Suprapubic skin (tissue), 4 donors: Measurements from ENCODE around the gene ANKRD13B. TPM values are rescaled to one million over a fixed set of nuclear protein-coding genes. Genes with fewer than 3 reads are reported as not detected.

Experiments
- DNase-seq, 2 donors: peaks; one replicate each; pipeline ENCODE4 v3.0.0-alpha.2; 2019; ENCODE audit warnings: low spot score in 2 of 2
- H3K27ac ChIP-seq: fragments of 200-600 bp; sonication (generic); one replicate; pipeline ENCODE4 v1.5.1; 2019
- H3K27me3 ChIP-seq: fragments of 200-600 bp; sonication (generic); one replicate; pipeline ENCODE4 v1.5.1; 2019
- H3K36me3 ChIP-seq: fragments of 200-600 bp; sonication (generic); one replicate; pipeline ENCODE4 v1.5.1; 2019
- H3K4me1 ChIP-seq: fragments of 200-600 bp; sonication (generic); one replicate; pipeline ENCODE4 v1.5.1; 2019
- H3K4me3 ChIP-seq: fragments of 200-600 bp; sonication (generic); one replicate; pipeline ENCODE4 v1.5.1; 2019; ENCODE audit warnings: mild to moderate bottlenecking
- H3K9me3 ChIP-seq: fragments of 200-600 bp; sonication (generic); one replicate; pipeline ENCODE4 v1.5.1; 2019
- EP300 ChIP-seq: sonication (generic); formaldehyde crosslinking; IDR thresholded peaks from one replicate; pipeline ENCODE4 v1.6.1; 2017; ENCODE audit warnings: antibody characterized with exemption
- POLR2A ChIP-seq, 2 donors: fragments of 450-650 bp; IDR thresholded peaks; one replicate each; pipeline ENCODE4 v1.6.1; 2017; ENCODE audit warnings: antibody characterized with exemption in 2 of 2, mild to moderate bottlenecking in 2 of 2, moderate library complexity in 2 of 2
- POLR2AphosphoS5 ChIP-seq, 3 donors: sonication (generic); formaldehyde crosslinking; IDR thresholded peaks; one replicate each; pipeline ENCODE4 v1.6.1; 2017; ENCODE audit warnings: antibody characterized with exemption in 3 of 3
- WGBS: methylation state at CpG from one replicate; pipeline ENCODE4 v1.1.5; 2018; 5-methylcytosine and 5-hydroxymethylcytosine counted together
- total RNA-seq, 4 donors: library from RNA; depleted of rRNA; stranded (reverse); fragments of >200 nt; gene quantifications; one replicate each; pipeline ENCODE4 v1.1.0, GENCODE V29; 2016
- TF ChIP-seq, protein P1 (sequence below), 2 donors: fragments of 200-600 bp in 1 of 2; fragments of 450-650 bp in 1 of 2; sonication (generic) in 1 of 2; IDR thresholded peaks; one replicate each; pipeline ENCODE4 v1.5.1; 2016 to 2019; ENCODE audit warnings: antibody characterized with exemption in 2 of 2, mild to moderate bottlenecking in 1 of 2, moderate library complexity in 1 of 2

ANKRD13B gene
- total RNA-seq, 4 donors from 2014 or later: 9.0 to 16.5 (median 10.8) TPM

GRCh38 chr17:29570521-29570920, 22.4 kb upstream of the ANKRD13B start:
- Histone ChIP-seq H3K36me3 (peaks cover 20% of the 10 kb centered on the region), H3K27me3 (no peaks in the 10 kb centered on the region), H3K9me3 (no peaks in the 10 kb centered on the region), H3K4me3 (no peak overlapping the region), H3K4me1 (peaks cover 66% of the 10 kb centered on the region), H3K27ac (no peak overlapping the region)
- TF ChIP-seq POLR2A (IDR thresholded peaks at IDR 0.05) (no peak), POLR2AphosphoS5 (IDR thresholded peaks at IDR 0.05) (no peak), EP300 (no peak)
- TF ChIP-seq, protein P1, sequence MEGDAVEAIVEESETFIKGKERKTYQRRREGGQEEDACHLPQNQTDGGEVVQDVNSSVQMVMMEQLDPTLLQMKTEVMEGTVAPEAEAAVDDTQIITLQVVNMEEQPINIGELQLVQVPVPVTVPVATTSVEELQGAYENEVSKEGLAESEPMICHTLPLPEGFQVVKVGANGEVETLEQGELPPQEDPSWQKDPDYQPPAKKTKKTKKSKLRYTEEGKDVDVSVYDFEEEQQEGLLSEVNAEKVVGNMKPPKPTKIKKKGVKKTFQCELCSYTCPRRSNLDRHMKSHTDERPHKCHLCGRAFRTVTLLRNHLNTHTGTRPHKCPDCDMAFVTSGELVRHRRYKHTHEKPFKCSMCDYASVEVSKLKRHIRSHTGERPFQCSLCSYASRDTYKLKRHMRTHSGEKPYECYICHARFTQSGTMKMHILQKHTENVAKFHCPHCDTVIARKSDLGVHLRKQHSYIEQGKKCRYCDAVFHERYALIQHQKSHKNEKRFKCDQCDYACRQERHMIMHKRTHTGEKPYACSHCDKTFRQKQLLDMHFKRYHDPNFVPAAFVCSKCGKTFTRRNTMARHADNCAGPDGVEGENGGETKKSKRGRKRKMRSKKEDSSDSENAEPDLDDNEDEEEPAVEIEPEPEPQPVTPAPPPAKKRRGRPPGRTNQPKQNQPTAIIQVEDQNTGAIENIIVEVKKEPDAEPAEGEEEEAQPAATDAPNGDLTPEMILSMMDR (IDR thresholded peaks at IDR 0.05): no peak
- peak; percentile 55 to 77 for DNase-seq
- 53% methylated on average over 7 of the region's 7 CpGs for WGBS

DNA sequence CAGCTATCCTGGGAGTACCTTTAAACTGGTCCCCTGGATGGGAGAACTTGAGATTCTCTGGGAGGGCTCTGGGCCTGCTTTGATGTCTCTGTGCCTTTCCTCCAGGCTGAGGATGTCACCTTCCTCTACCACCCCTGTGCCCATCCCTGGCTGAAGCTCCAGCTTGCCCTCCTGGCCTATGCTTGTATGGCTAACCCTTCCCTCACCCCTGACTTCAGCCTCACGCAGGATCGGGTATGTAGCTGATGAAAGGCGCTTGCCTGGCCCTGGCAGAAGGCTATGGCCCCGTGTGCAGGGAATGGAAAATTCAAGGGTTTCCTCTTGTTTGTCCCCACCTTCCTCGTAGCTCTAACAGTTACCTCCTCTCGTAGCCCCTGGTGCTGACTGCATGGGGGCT, 21.4 kb upstream of the ANKRD13B start:
- H3K36me3 ChIP-seq: peaks cover 30% of the 10 kb centered on the region
- H3K4me1 ChIP-seq: peaks cover 56% of the 10 kb centered on the region
- no peak overlapping the region for H3K4me3 ChIP-seq
- no peaks in the 10 kb centered on the region for H3K9me3 ChIP-seq
- 91% methylated on average over 6 of the region's 6 CpGs for WGBS
- DNase-seq: peak; percentile 56 to 58
- no peak overlapping the region for H3K27ac ChIP-seq
- no peaks in the 10 kb centered on the region for H3K27me3 ChIP-seq
- TF ChIP-seq, protein P1 (IDR thresholded peaks at IDR 0.05): no peak
- no peak for TF ChIP-seq EP300
- no peak for TF ChIP-seq POLR2A (IDR thresholded peaks at IDR 0.05)
- TF ChIP-seq POLR2AphosphoS5 (IDR thresholded peaks at IDR 0.05): no peak

DNA sequence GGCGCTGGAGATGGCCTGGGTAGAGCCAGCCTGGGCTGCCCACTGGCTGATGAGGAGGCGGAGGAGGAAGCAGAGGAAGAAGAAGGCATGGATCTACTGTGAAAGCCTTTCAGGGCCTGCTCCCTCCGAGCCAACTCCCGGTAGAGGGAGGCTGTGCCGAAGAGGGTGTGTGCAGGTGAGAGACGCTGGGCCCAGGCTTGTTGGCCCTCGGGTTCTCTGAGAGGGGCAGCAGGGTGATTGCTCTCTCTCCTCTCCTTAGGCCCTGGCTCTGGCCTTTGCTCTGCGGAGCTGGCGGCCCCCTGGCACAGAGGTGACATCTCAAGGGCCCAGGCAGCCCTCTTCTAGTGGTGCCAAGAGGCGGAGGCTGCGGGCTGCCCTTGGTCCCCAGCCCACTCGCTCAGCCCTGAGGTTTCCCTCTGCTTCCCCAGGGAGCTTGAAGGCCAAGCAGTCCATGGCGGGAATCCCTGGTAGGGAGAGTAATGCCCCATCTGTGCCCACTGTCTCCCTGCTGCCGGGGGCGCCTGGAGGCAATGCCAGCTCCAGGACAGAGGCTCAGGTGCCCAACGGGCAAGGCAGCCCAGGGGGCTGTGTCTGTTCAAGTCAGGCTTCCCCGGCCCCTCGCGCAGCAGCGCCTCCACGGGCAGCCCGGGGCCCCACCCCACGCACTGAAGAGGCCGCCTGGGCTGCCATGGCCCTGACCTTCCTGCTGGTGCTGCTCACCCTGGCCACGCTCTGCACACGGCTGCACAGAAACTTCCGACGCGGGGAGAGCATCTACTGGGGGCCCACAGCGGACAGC, 20.9 kb upstream of the ANKRD13B start:
- H3K27ac ChIP-seq: no peak overlapping the region
- peaks cover 52% of the 10 kb centered on the region for H3K4me1 ChIP-seq
- no peaks in the 10 kb centered on the region for H3K27me3 ChIP-seq
- 92% methylated on average over 2 of the region's 30 CpGs for WGBS
- no peaks in the 10 kb centered on the region for H3K9me3 ChIP-seq
- DNase-seq: peak in 1 of 2 donors; percentile 68
- peak overlapping the region; percentile 42 for H3K4me3 ChIP-seq
- peaks cover 36% of the 10 kb centered on the region for H3K36me3 ChIP-seq
- no peak for TF ChIP-seq POLR2AphosphoS5 (IDR thresholded peaks at IDR 0.05)
- no peak for TF ChIP-seq EP300
- TF ChIP-seq POLR2A (IDR thresholded peaks at IDR 0.05): no peak
- TF ChIP-seq, protein P1 (IDR thresholded peaks at IDR 0.05): no peak

- peaks cover 44% of the 10 kb centered on the region for H3K36me3 ChIP-seq
- H3K9me3 ChIP-seq: no peaks in the 10 kb centered on the region
- H3K27ac ChIP-seq: no peak overlapping the region
- peak; percentile 70 to 82 for DNase-seq
- TF ChIP-seq POLR2A (IDR thresholded peaks at IDR 0.05) (no peak), POLR2AphosphoS5 (IDR thresholded peaks at IDR 0.05) (no peak), EP300 (no peak)
- TF ChIP-seq, protein P1 (IDR thresholded peaks at IDR 0.05): peak; percentile 45 to 77
- H3K4me3 ChIP-seq: peak overlapping the region; percentile 42
- H3K4me1 ChIP-seq: peaks cover 51% of the 10 kb centered on the region
- 54% methylated on average over 25 of the region's 62 CpGs for WGBS
- H3K27me3 ChIP-seq: no peaks in the 10 kb centered on the region
These were observed 20.0 kb upstream of the ANKRD13B start for GRCh38 chr17:29572691-29573557.

GRCh38 chr17:29573558-29573869, 19.4 kb upstream of the ANKRD13B start:
- H3K27ac ChIP-seq: no peak overlapping the region
- 90% methylated on average over 6 of the region's 6 CpGs for WGBS
- H3K9me3 ChIP-seq: no peaks in the 10 kb centered on the region
- H3K4me3 ChIP-seq: no peak overlapping the region
- no peaks in the 10 kb centered on the region for H3K27me3 ChIP-seq
- H3K36me3 ChIP-seq: peaks cover 50% of the 10 kb centered on the region
- peaks cover 54% of the 10 kb centered on the region for H3K4me1 ChIP-seq
- DNase-seq: peak in 1 of 2 donors; percentile 67
- TF ChIP-seq EP300 (no peak), POLR2A (IDR thresholded peaks at IDR 0.05) (no peak)
- TF ChIP-seq, protein P1 (IDR thresholded peaks at IDR 0.05): no peak
